Colon (tissue), 2 donors: ENCODE measurements around the gene NEU1.
"Not testable (repeated sequence)": the region's sequence is repeated elsewhere in the genome, so short reads cannot be mapped to it uniquely, and the experiment has no call there.

Experiments used
- FAIRE-seq: peaks from 2 replicates; lab custom pipeline; 2012; peaks lifted over from hg19 to GRCh38; lab: Jason Lieb, UNC
- donor health status: control.
- donor health status: control.

The NEU1 gene

DNA sequence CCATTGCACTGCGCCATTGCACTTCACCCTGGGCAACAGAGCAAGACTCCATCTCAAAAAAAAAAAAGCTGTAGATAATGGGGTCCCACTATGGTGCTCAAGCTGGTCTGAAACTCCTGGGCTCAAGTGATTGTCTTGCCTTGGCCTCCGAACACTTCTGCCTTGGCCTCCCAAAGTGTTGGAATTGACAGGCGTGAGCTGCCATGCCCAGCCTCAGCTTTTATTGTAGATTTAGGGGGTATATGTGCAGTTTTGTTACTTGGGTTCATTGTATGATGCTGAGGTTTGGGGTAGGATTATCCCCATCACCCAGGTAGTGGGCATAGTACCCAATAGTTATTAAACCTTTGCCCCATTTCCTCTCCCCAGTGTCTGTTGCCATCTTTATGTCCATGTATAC lies 23.7 kb downstream of the NEU1 start:
- no peak for FAIRE-seq

- FAIRE-seq: not testable (repeated sequence)
Measured at GRCh38 chr6:31838114-31838553, 24.5 kb downstream of the NEU1 start.

DNA sequence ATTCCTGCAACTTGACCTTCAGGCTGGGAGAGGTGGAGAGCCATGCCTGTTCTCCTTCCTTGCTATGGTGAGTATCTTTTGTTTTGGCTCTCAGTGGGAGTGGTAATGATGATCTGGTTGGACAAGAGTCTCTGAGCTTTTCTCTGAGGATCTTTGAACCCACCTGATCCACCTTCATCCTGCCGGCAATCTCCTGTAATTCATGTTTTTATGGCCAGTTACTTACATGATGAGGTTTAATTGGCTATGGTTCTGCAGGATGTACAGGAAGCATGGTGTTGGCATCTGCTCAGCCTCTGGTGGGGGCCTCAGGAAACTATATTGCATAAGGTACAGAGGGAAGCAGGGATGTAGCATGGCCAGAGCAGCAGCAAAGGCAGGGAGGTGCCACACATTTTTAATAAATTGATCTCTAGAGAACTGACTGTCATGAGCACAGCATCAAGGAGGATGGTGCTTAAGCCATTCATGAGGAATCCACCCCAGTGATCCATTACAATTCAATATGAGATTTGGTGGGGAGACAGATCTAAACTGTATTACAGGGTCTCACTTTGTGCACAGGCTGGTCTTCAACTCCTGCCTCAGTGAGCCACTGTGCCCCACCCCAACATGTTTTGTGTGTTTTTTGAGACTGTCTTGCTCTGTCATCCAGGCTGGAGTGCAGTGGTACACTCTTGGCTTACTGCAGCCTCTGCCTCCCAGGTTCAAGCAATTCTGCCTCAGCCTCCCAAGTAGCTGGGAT lies 25.1 kb downstream of the NEU1 start:
- FAIRE-seq: no peak

DNA sequence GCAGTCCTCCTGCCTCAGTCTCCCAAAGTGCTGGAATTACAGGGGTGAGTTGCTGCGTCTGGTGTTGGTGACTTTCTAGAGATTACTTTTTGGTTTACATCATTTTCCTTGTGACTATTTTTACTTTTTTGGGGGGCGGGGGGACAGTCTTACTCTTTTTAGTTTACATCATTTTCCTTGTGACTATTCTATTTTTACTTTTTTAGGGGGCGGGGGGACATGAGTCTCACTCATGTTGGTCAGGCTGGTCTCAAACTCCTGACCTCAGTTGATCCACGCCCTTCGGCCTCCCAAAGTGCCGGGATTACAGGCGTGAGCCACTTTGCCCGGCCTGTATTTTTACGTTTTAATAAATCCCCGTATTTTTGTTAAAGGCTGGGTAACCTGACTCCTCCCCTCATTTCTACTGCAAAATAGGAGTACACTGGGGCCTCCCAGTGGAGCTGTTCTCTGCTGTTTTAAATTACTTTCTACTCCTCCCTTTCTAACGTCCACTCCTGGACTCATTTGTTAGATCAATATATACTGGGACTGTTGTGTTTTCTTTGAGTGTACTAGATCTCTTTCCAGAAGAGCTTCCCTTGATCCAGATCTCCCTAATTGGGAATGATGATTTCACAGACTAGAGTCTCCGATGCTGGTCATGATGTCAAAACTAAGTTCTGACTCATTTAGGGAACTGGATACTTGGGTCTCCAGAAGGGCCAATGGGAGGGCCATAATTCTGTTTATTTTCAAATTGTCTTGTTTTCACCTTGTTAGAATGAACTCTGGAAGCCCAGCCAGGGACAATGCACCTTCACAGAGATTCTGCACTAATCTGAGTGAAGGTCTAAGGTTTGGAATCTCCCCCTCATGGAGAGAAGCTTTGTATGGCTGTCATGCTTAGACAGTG lies 25.9 kb downstream of the NEU1 start:
- FAIRE-seq: no peak

- no peak for FAIRE-seq
Measured at GRCh38 chr6:31836047-31836473, 26.6 kb downstream of the NEU1 start.

- FAIRE-seq: no peak
Measured at GRCh38 chr6:31834367-31835250, 28.0 kb downstream of the NEU1 start.

DNA sequence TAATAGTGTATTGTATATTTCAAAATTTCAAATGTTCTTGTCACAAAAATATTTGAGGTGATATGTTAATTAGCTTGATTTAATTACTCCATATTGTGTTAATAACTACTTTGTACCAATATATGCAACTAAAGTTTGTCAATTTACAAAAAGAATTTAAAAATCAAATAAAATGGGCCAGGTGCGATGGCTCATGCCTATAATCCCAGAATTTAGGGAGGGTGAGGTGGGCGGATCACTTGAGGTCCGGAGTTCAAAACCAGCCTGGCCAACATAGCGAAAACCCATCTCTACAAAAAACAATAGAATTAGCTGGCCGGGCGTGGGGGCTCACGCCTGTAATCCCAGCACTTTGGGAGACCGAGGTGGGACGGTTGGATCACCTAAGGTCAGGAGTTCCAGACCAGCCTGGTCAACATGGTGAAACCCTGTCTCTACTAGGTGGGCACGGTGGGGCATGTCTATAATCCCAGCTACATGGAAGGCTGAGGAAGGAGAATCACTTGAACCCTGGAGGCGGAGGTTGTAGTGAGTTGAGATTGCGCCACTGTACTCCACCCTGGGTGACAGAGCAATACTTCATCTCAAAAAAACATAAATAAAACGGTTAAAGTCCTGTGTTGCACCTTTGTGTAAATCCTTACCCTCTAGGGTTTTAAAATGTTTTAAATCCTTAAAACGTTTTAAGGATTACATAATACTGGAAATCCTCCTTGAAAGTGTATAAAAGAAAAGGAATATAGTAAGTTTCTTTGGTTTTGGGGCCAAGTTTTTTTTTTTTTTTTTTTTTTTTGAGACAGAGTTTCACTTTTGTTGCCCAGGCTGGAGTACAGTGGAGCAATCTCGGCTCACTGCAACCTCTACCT lies 31.0 kb downstream of the NEU1 start:
- no peak for FAIRE-seq

GRCh38 chr6:31830886-31831335 lies 31.7 kb downstream of the NEU1 start:
- FAIRE-seq: no peak

GRCh38 chr6:31829633-31830283 lies 32.9 kb downstream of the NEU1 start:
- FAIRE-seq: no peak

GRCh38 chr6:31827286-31828079 lies 35.1 kb downstream of the NEU1 start, which contains the start of gene HSPA1B:
HSPA1B (plus strand) TSS chr6:31827738; CDS start chr6:31827951, 213 bp downstream.
- FAIRE-seq: no peak

- FAIRE-seq: no peak
Measured at GRCh38 chr6:31826793-31827285, 35.8 kb downstream of the NEU1 start.

GRCh38 chr6:31825553-31825952 lies 37.1 kb downstream of the NEU1 start:
- no peak for FAIRE-seq

DNA sequence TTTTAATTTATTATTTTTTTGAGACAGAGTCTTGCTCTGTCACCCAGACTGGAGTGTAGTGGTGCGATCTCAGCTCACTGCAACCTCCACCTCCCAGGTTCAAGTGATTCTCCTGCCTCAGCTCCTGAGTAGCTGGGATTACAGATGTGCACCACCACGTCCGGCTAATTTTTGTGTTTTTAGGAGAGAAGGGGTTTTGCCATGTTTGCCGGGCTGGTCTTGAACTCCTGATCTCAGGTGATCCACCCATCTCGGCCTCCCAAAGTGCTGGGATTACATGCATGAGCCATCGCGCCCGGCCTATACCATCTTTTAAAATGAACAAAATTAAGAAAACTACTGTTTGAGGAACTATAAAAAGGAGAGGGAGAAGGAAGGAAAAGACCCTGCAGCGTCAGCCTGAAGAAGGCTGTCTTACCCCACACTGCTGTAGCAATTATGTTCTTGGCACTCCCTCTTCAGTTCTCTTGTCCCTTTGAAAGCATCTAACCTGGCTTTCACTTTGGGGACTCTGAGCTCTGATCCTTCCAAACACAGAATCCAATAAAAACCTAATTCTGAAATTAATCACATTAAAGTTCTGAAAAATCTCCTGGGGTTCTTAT lies 38.9 kb downstream of the NEU1 start:
- not testable (repeated sequence) for FAIRE-seq

- no peak for FAIRE-seq
Measured at GRCh38 chr6:31822036-31822821, 40.4 kb downstream of the NEU1 start.

GRCh38 chr6:31821301-31822035 lies 41.2 kb downstream of the NEU1 start:
- no peak for FAIRE-seq

GRCh38 chr6:31820399-31820798 lies 42.2 kb downstream of the NEU1 start:
- FAIRE-seq: not testable (repeated sequence)

- FAIRE-seq: no peak
Measured at GRCh38 chr6:31819871-31820299, 42.7 kb downstream of the NEU1 start.
